Mucosa of descending colon (tissue), 3 donors: Measurements from ENCODE around the gene KCNQ5. TPM values are rescaled to one million over a fixed set of nuclear protein-coding genes. Genes with fewer than 3 reads are reported as not detected.
"Not testable (repeated sequence)": the region's sequence is repeated elsewhere in the genome, so short reads cannot be mapped to it uniquely, and the experiment has no call there.

ENCODE experiments used
- ATAC-seq: fragments of 200-7000 bp; cut with Tn5 transposase; one replicate; pipeline ENCODE4 v1.9.1; 2020; ENCODE audit warnings: mild to moderate bottlenecking, moderate library complexity
- DNase-seq, 3 donors: peaks; one replicate each; pipeline ENCODE4 v3.0.0-alpha.2; 2020
- H3K36me3 ChIP-seq: fragments of 200-600 bp; one replicate; pipeline ENCODE4 v1.8.0; 2021; ENCODE audit warnings: low read depth, mild to moderate bottlenecking
- H3K4me1 ChIP-seq: fragments of 200-600 bp; one replicate; pipeline ENCODE4 v1.8.0; 2021; ENCODE audit warnings: low read depth, mild to moderate bottlenecking
- H3K4me3 ChIP-seq: fragments of 200-600 bp; one replicate; pipeline ENCODE4 v1.8.0; 2021; ENCODE audit warnings: mild to moderate bottlenecking
- H3K9me3 ChIP-seq: fragments of 200-600 bp; one replicate; pipeline ENCODE4 v1.8.0; 2021; ENCODE audit warnings: mild to moderate bottlenecking
- CTCF ChIP-seq: fragments of 200-600 bp; IDR thresholded peaks from one replicate; pipeline ENCODE4 v1.8.0; 2022; ENCODE audit warnings: antibody characterized with exemption, mild to moderate bottlenecking
- intact Hi-C, 2 donors: fragments of 100-400 bp; cut with DNase I in 1 of 2; cut with micrococcal nuclease in 1 of 2; formaldehyde crosslinking; loops; one replicate each; pipeline versions ENCODE4 v1.11.0 to v1.11.1; 2022; cut with DNase I, micrococcal nuclease
- total RNA-seq, 3 donors: library from RNA; stranded (reverse); fragmentation: NEBNext Ultra II Directional in 2 of 3; extraction: Animal tissue kit (Norgen Biotek cat#: 25700) in 2 of 3; gene quantifications; one replicate each; pipeline versions ENCODE4 v1.2.1 to v1.2.4, GENCODE V29; 2021 to 2023
- donor health status: DM: no; HTN: no; CAD: no; lungs with moderate emphysema.
- donor health status: DM: no; HTN: no; CAD: no.
- donor health status: DM: no; HTN: yes; CAD: no.

The KCNQ5 gene
- total RNA-seq, 3 donors from 2014 or later, result 0.14 to 2.3 (median 0.17) TPM

DNA sequence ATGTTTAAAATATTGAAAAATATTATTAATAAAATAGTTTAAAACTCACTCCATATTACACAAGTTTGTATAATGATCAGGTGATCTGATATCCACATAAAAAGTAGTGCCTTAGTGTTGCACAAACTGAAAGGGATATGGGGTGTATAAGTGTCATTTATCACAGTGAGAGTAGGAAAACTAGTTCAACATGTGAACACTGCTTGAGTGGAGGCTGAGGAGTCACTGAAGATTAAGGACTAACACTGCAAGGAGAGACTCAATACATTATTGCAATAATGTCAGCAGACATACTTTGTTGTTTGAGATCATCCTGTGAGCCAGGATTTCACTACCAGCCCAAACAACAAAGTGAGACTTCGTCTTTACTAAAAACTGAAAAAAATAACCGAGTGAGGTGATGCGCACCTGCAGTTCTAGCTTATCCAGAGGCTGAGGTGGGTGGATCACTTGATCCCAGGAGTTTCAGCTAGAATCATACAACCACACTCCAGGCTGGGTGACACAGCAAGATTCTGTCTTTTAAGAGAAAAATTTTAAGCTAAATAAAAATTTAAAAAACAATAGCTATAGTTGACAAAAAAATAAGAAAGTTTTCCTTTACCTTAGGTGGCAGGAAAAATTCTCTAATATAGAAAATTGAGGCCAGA is 605.9 kb downstream of the KCNQ5 start:
- DNase-seq (no peak), ATAC-seq (no peak)
- H3K4me3 ChIP-seq, result no peak overlapping the region
- H3K36me3 ChIP-seq, result no peaks in the 10 kb centered on the region
- no peak for TF ChIP-seq CTCF
- no peaks in the 10 kb centered on the region for H3K4me1 ChIP-seq
- intact Hi-C loops, result no loop called here
- H3K9me3 ChIP-seq, result no peaks in the 10 kb centered on the region

DNA sequence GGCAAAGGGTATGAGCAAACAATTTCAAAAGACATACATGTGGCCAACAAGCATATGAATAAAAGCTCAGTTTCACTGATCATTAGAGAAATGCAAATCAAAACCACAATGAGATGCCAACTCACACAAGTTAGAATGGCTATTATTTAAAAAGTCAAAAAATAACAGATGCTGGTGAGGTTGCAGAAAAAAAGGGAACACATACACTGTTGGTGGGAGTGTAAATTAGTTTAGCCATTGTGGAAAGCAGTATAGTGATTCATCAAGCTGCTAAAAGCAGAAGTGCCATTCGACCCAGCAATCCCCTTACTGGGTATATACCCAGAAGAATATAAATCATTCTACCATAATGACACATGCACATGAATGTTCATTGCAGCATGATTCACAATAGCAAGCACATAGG is 610.1 kb downstream of the KCNQ5 start:
- no peaks in the 10 kb centered on the region for H3K4me1 ChIP-seq
- no peak for TF ChIP-seq CTCF
- ATAC-seq (no peak), DNase-seq (no peak)
- no peak overlapping the region for H3K4me3 ChIP-seq
- no peaks in the 10 kb centered on the region for H3K36me3 ChIP-seq
- H3K9me3 ChIP-seq, result no peaks in the 10 kb centered on the region
- intact Hi-C loops, result no loop called here

DNA sequence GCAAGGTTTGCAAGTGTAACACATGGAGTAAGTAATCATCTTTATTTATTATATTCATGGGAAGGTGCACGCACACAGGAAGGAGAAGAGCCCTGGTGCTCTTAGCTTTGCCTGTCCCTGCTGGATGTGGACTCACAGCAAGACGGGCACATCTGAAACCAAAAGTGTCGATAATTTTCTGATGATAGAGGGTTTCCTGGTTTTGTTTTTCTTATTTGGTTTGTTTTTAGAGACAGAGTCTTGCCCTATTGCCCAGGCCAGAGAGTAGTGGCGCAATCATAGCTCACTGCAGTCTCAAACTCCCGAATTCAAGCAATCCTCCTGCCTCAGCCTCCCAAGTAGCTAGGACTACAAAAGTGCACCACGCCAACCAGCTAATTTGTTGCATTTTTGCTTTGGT is 611.2 kb downstream of the KCNQ5 start:
- intact Hi-C loops, result no loop called here
- ATAC-seq (no peak), DNase-seq (no peak)

GRCh38 chr6:73233971-73234370 is 612.1 kb downstream of the KCNQ5 start:
- H3K4me3 ChIP-seq, ATAC-seq, intact Hi-C loops, DNase-seq, H3K36me3 ChIP-seq, H3K4me1 ChIP-seq, H3K9me3 ChIP-seq: not testable (repeated sequence)

More for the DNA sequence above, 611.2 kb downstream of the KCNQ5 start:
- no peaks in the 10 kb centered on the region for H3K9me3 ChIP-seq
- H3K4me1 ChIP-seq, result no peaks in the 10 kb centered on the region
- H3K36me3 ChIP-seq, result no peaks in the 10 kb centered on the region
- no peak overlapping the region for H3K4me3 ChIP-seq
- no peak for TF ChIP-seq CTCF

GRCh38 chr6:73234733-73235132 is 612.9 kb downstream of the KCNQ5 start:
- no peak for ATAC-seq
- intact Hi-C loops, result no loop called here
- H3K9me3 ChIP-seq, result no peaks in the 10 kb centered on the region
- no peaks in the 10 kb centered on the region for H3K36me3 ChIP-seq
- no peak for DNase-seq
- H3K4me1 ChIP-seq, result no peaks in the 10 kb centered on the region
- no peak for TF ChIP-seq CTCF
- H3K4me3 ChIP-seq, result no peak overlapping the region

DNA sequence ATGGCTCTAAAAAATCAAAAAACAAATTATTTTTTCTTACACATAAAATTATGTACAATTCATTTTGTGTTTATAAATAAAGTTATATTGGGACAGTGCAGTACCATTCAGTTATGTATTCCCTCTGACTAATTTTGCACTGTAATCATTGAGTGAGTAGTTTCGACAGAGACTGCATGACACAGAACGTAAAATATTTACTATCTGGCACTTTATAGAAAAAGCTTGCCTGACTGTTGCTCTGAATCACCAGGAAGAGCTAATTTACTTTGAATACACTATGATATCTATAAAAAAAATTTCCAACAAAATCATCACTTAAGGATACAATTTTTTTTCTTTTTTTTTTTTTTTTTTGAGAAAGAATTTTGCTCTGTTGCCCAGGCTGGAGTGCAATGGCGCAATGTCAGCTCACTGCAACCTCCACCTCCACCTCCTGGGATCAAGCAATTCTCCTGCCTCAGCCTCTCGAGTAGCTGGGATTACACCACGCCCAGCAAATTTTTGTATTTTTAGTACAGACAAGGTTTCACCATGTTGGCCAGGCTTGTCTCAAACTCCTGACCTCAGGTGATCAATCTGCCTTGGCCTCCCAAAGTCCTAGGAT is 614.4 kb downstream of the KCNQ5 start:
- H3K4me3 ChIP-seq, result no peak overlapping the region
- no peaks in the 10 kb centered on the region for H3K4me1 ChIP-seq
- no peaks in the 10 kb centered on the region for H3K36me3 ChIP-seq
- ATAC-seq (no peak), DNase-seq (no peak)
- no peak for TF ChIP-seq CTCF
- intact Hi-C loops, result no loop called here
- no peaks in the 10 kb centered on the region for H3K9me3 ChIP-seq
